HG03095 (cell line): ENCODE measurements around the gene TTLL12.

ENCODE experiments used
- ATAC-seq: cut with Tn5 transposase; IDR thresholded peaks from one replicate; pipeline ENCODE4 v1.9.1; 2021; ENCODE audit warnings: moderate library complexity; ENCODE audit not compliant: unreplicated experiment

The TTLL12 gene

GRCh38 chr22:43174941-43175531 is 11.9 kb downstream of the TTLL12 start:
- ATAC-seq = no peak

GRCh38 chr22:43173976-43174720 is 12.8 kb downstream of the TTLL12 start:
- ATAC-seq = no peak

GRCh38 chr22:43173566-43173965 is 13.4 kb downstream of the TTLL12 start:
- ATAC-seq = no peak

GRCh38 chr22:43172191-43172590 is 14.7 kb downstream of the TTLL12 start:
- ATAC-seq = no peak

GRCh38 chr22:43171607-43172006 is 15.3 kb downstream of the TTLL12 start:
- no peak for ATAC-seq

- no peak for ATAC-seq
Measured at GRCh38 chr22:43171019-43171491, 15.9 kb downstream of the TTLL12 start.

- no peak for ATAC-seq
Measured at GRCh38 chr22:43170131-43170480, 16.8 kb downstream of the TTLL12 start.

- no peak for ATAC-seq
Measured at GRCh38 chr22:43169310-43170130, 17.4 kb downstream of the TTLL12 start.

GRCh38 chr22:43168471-43169309 is 18.2 kb downstream of the TTLL12 start:
- no peak for ATAC-seq

GRCh38 chr22:43167001-43167589 is 19.8 kb downstream of the TTLL12 start:
- no peak for ATAC-seq

- ATAC-seq = no peak
Measured at GRCh38 chr22:43166132-43166930, 20.6 kb downstream of the TTLL12 start.

GRCh38 chr22:43164636-43165035 is 22.3 kb downstream of the TTLL12 start:
- no peak for ATAC-seq

GRCh38 chr22:43163241-43163795 is 23.6 kb downstream of the TTLL12 start:
- ATAC-seq = no peak

- no peak for ATAC-seq
Measured at GRCh38 chr22:43162412-43163150, 24.4 kb downstream of the TTLL12 start.

- ATAC-seq = no peak
Measured at GRCh38 chr22:43160497-43161126, 26.3 kb downstream of the TTLL12 start.

- ATAC-seq = no peak
Measured at GRCh38 chr22:43159484-43160178, 27.3 kb downstream of the TTLL12 start.

GRCh38 chr22:43158778-43159483 is 28.0 kb downstream of the TTLL12 start:
- no peak for ATAC-seq
